ENCODE results near the gene SEPTIN10.

The SEPTIN10 gene

GRCh38 chr2:109497911-109498870 is 115.6 kb downstream of the SEPTIN10 start:
- Mint-ChIP-seq H3K27ac (no peak overlapping the region), H3K36me3 (ENCODE audit: low read depth) (no peaks in the 10 kb centered on the region), H3K4me1 (ENCODE audit: low read depth) (no peaks in the 10 kb centered on the region), H3K9me3 (no peaks in the 10 kb centered on the region), H3K27me3 (no peaks in the 10 kb centered on the region), H3K4me3 (no peak overlapping the region)

DNA sequence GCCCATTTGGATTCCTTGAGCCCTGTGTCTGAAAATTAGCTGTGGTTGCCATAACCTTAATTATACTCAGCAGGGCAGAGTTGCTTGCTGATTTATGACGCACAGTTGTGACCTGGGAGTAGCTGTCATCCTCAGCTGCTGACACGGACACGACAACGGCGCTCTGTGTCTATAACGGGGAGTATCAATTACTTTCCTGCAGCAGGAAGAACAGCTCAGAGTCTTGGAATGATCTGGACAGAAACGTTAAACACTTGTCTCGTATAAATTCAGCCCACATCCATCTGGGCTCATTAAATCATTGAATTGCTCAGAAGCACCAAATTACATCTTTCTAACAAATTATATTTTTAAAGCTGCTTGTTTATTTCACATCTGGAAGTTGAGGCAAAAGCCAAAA is 116.3 kb downstream of the SEPTIN10 start:
- Mint-ChIP-seq H3K4me3 (no peak overlapping the region), H3K9me3 (no peaks in the 10 kb centered on the region), H3K36me3 (ENCODE audit: low read depth) (no peaks in the 10 kb centered on the region), H3K27ac (no peak overlapping the region), H3K27me3 (no peaks in the 10 kb centered on the region), H3K4me1 (ENCODE audit: low read depth) (no peaks in the 10 kb centered on the region)

- H3K27me3 Mint-ChIP-seq: no peaks in the 10 kb centered on the region
- no peaks in the 10 kb centered on the region for H3K36me3 Mint-ChIP-seq (ENCODE audit: low read depth)
- H3K4me1 Mint-ChIP-seq (ENCODE audit: low read depth): no peaks in the 10 kb centered on the region
- no peak overlapping the region for H3K4me3 Mint-ChIP-seq
- H3K27ac Mint-ChIP-seq: no peak overlapping the region
- no peaks in the 10 kb centered on the region for H3K9me3 Mint-ChIP-seq
These were observed 119.4 kb downstream of the SEPTIN10 start for GRCh38 chr2:109494351-109494750.

GRCh38 chr2:109493176-109493935 is 120.4 kb downstream of the SEPTIN10 start:
- no peak overlapping the region for H3K4me3 Mint-ChIP-seq
- H3K4me1 Mint-ChIP-seq (ENCODE audit: low read depth): no peaks in the 10 kb centered on the region
- no peaks in the 10 kb centered on the region for H3K27me3 Mint-ChIP-seq
- no peaks in the 10 kb centered on the region for H3K36me3 Mint-ChIP-seq (ENCODE audit: low read depth)
- no peaks in the 10 kb centered on the region for H3K9me3 Mint-ChIP-seq
- H3K27ac Mint-ChIP-seq: no peak overlapping the region
